K562 (cell line): ENCODE data around the gene DCPS. TPM values are rescaled to one million over a fixed set of nuclear protein-coding genes. Genes with fewer than 3 reads are reported as not detected.

Experiments used
- ATAC-seq: fragments of 200-7000 bp; cut with Tn5 transposase; 3 replicates; pipeline ENCODE4 v1.9.1; 2020; ENCODE audit warnings: moderate library complexity
- BruUV-seq: library from RNA; stranded (reverse); fragments of 400-500 nt; replicated peaks from 2 replicates; lab custom pipeline; 2021; lab: Mats Ljungman, UMichigan
- CTCF ChIA-PET: fragments of 300-600 bp; formaldehyde crosslinking; extraction: SDS; loops from one replicate; lab custom pipeline; 2021; ENCODE audit warnings: low intra/inter-chr PET ratio; lab: Yijun Ruan, JAX
- POLR2A ChIA-PET: fragments of 300-600, 350-650 bp; sonication (Branson Sonifier 250); formaldehyde crosslinking; extraction: SDS; loops from one replicate; lab custom pipeline; 2021; ENCODE audit warnings: antibody characterized with exemption, inconsistent platforms; lab: Yijun Ruan, JAX
- DNase-seq, 4 experiments: peaks; one replicate each; pipeline versions ENCODE4 v3.0.0 to v3.0.0-alpha.2; 2011 to 2018; ENCODE audit warnings: low spot score in 3 of 4, mixed read lengths in 3 of 4; ENCODE audit errors: extremely low read depth in 1 of 4
- FAIRE-seq: peaks from 2 replicates; lab custom pipeline; 2011; peaks lifted over from hg19 to GRCh38; lab: Jason Lieb, UNC
- H2AFZ ChIP-seq: 2 replicates; pipeline ENCODE4 v1.6.0; 2011; ENCODE audit warnings: low read depth, low read length, control low read depth, inconsistent platforms
- H3K27ac ChIP-seq: fragments of 200-600 bp; 3 replicates; pipeline ENCODE4 v1.8.0; 2011; ENCODE audit warnings: low read depth, mild to moderate bottlenecking, control low read depth, inconsistent platforms, low read length, moderate library complexity, mixed read lengths; ENCODE audit errors: extremely low read depth
- H3K27me3 ChIP-seq, 2 experiments: fragments of 300-600 bp in 1 of 2; 2 replicates in 1 of 2; 3 replicates in 1 of 2; pipeline versions ENCODE4 v1.6.0 to v1.8.0; 2011; ENCODE audit warnings: inconsistent platforms in 2 of 2, low read length in 2 of 2, mild to moderate bottlenecking in 1 of 2, mixed read lengths in 1 of 2, moderate library complexity in 1 of 2; ENCODE audit not compliant: control insufficient read depth in 2 of 2, insufficient read depth in 2 of 2
- H3K36me3 ChIP-seq: fragments of 300-600 bp; 3 replicates; pipeline ENCODE4 v1.8.0; 2011; ENCODE audit warnings: mild to moderate bottlenecking, low read length, inconsistent platforms; ENCODE audit not compliant: control insufficient read depth, insufficient read depth
- H3K4me1 ChIP-seq, 2 experiments: fragments of 200-600 bp in 1 of 2; replicated peaks in 1 of 2; 2 replicates in 1 of 2; 3 replicates in 1 of 2; pipeline versions ENCODE4 v1.5.1 to v1.8.0; 2011; ENCODE audit warnings: inconsistent platforms in 2 of 2, low read length in 2 of 2, mild to moderate bottlenecking in 1 of 2, mixed read lengths in 1 of 2, moderate library complexity in 1 of 2; ENCODE audit not compliant: control insufficient read depth in 2 of 2, insufficient read depth in 2 of 2
- H3K4me2 ChIP-seq: 2 replicates; pipeline ENCODE4 v1.6.1; 2011; ENCODE audit warnings: low read length, control low read depth, inconsistent platforms, mixed read lengths; ENCODE audit not compliant: insufficient read depth
- H3K4me3 ChIP-seq: fragments of 200-600 bp; sonication (generic), shearing (Covaris generic); 2 replicates; pipeline ENCODE4 v1.5.1; 2016; ENCODE audit warnings: control low read depth, inconsistent platforms
- H3K79me2 ChIP-seq: fragments of 200-600 bp; 3 replicates; pipeline ENCODE4 v1.8.0; 2011; ENCODE audit warnings: low read length, inconsistent platforms; ENCODE audit not compliant: control insufficient read depth, insufficient read depth
- H3K9ac ChIP-seq, 2 experiments: 2 replicates each; pipeline versions ENCODE4 v1.6.0 to v1.6.1; 2011; ENCODE audit warnings: low read depth in 2 of 2, low read length in 2 of 2, control low read depth in 1 of 2, inconsistent platforms in 1 of 2, mild to moderate bottlenecking in 1 of 2, mixed read lengths in 1 of 2; ENCODE audit not compliant: insufficient read depth in 1 of 2
- H3K9me1 ChIP-seq: one replicate; pipeline ENCODE4 v1.6.0; 2011; ENCODE audit warnings: inconsistent platforms, mild to moderate bottlenecking, low read length, moderate library complexity; ENCODE audit not compliant: control insufficient read depth, insufficient read depth
- H3K9me3 ChIP-seq: replicated peaks from 2 replicates; pipeline ENCODE4 v1.5.1; 2011; ENCODE audit warnings: low read depth, low read length, inconsistent platforms; ENCODE audit not compliant: control insufficient read depth, insufficient read depth
- H4K20me1 ChIP-seq: replicated peaks from 2 replicates; pipeline ENCODE4 v1.6.1; 2011; ENCODE audit warnings: low read length, inconsistent platforms, mixed read lengths; ENCODE audit not compliant: control insufficient read depth, insufficient read depth
- DPF2 ChIP-seq: fragments of 450-650 bp; IDR thresholded peaks from 2 replicates; pipeline ENCODE4 v1.6.1; 2016
- POLR2G ChIP-seq: fragments of 200-400 bp; formaldehyde crosslinking; IDR thresholded peaks from 2 replicates; pipeline ENCODE4 v1.6.1; 2017; ENCODE audit warnings: low read depth, mild to moderate bottlenecking, antibody characterized with exemption, low read length, moderate library complexity
- RCOR1 ChIP-seq, 2 experiments: IDR thresholded peaks; 2 replicates each; pipeline ENCODE4 v1.6.1; 2012; ENCODE audit warnings: low read depth in 2 of 2, low read length in 2 of 2, borderline replicate concordance in 1 of 2, improper control_type of control experiment in 1 of 2
- ZFP91 ChIP-seq: sonication (generic); formaldehyde crosslinking; IDR thresholded peaks from 2 replicates; pipeline ENCODE4 v1.8.0; 2022; ENCODE audit warnings: mild to moderate bottlenecking, missing genetic modification reagents
- WGBS: fragments of 100-300 bp; shearing (Covaris generic); methylation state at CpG from one replicate; pipeline ENCODE4 v1.1.6; 2016; ENCODE audit warnings: low coverage, mixed read lengths; ENCODE audit not compliant: insufficient coverage; ENCODE audit errors: missing lambda C conversion rate; 5-methylcytosine and 5-hydroxymethylcytosine counted together
- in situ Hi-C: fragments of 300-500 bp; cut with MboI; formaldehyde crosslinking; loops from 4 replicates; pipeline ENCODE4 v1.15.0; 2018; ENCODE audit warnings: inconsistent platforms, mixed read lengths
- intact Hi-C: fragments of 100-400 bp; cut with micrococcal nuclease; formaldehyde crosslinking; loops from 2 replicates; pipeline ENCODE4 v1.14.2; 2022
- polyA plus RNA-seq, 8 experiments: library from polyadenylated mRNA; depleted of rRNA in 4 of 8; stranded (reverse) in 5 of 8; unstranded in 3 of 8; fragments of >200 nt; fragmentation: Nextera tagmentation in 2 of 8; fragmentation: Illumina TruSeq in 1 of 8; extraction: Ambion mirVana in 2 of 8; extraction: Trizol in 1 of 8; gene quantifications; 2 replicates each; pipeline versions ENCODE4 v1.2.1 to v1.2.3, GENCODE V29; 2011 to 2014; ENCODE audit warnings: inconsistent platforms in 1 of 8, missing spikeins in 1 of 8
- total RNA-seq, 7 experiments: library from RNA; depleted of rRNA in 6 of 7; stranded (reverse); fragments of >200 nt in 6 of 7; fragmentation: Illumina TruSeq in 2 of 7; extraction: Trizol in 2 of 7; gene quantifications; 2 replicates each; pipeline versions ENCODE4 v1.2.1 to v1.2.3, GENCODE V29; 2011 to 2021; ENCODE audit warnings: low replicate concordance in 1 of 7

Gene DCPS
- total and polyA plus RNA-seq, 9 of the 15 experiments (the other 6 are each of a cell fraction or from before 2014, with no cell fraction given) = 8.7 to 38.1 (median 17.9) TPM

- 0 out of 2 replicates have a peak, but pooled peaks have one; percentile 25 for TF ChIP-seq ZFP91 (CRISPR knock-in tag)
- TF ChIP-seq DPF2 = no peak
- TF ChIP-seq POLR2G = peak; percentile 68
- TF ChIP-seq RCOR1 (IDR thresholded peaks at IDR 0.05; ENCODE audit: borderline replicate concordance in 1 of 2, low read depth in 2 of 2, low read length in 2 of 2) = no peak
- ATAC-seq = no peak
- Histone ChIP-seq H3K9me1 (peaks cover 8% of the 10 kb centered on the region), H3K36me3 (peaks cover 62% of the 10 kb centered on the region; the same call in 2 of the 3 replicates), H3K4me2 (no peak overlapping the region), H3K27ac (peak overlapping the region; percentile 94), H2AFZ (no peak overlapping the region), H3K79me2 (peaks cover 28% of the 10 kb centered on the region), H3K4me3 (no peak overlapping the region), H4K20me1 (peaks cover 5% of the 10 kb centered on the region; the same call in 1 of the 2 replicates), H3K27me3 (no peaks in the 10 kb centered on the region), H3K4me1 (peaks cover 51 to 76% of the 10 kb centered on the region in 2 experiments), H3K9ac (peak overlapping the region; percentile 59 to 84), H3K9me3 (no peaks in the 10 kb centered on the region)
- 81% methylated on average over 13 of the region's 16 CpGs for WGBS
- POLR2A ChIA-PET = interaction anchor here (0.8 to 1.8 kb wide), 6 partner anchors 8 to 46 kb away, joined by 3 to 7 read pairs (median 4); no protein-coding TSS in a partner anchor
- in situ Hi-C loops (no loop called here), intact Hi-C loops (loop anchor here (5.0 kb wide), 1 partner anchor 47 kb away; no protein-coding TSS in a partner anchor)
- BruUV-seq = no TSS peak
- no peak for DNase-seq
- FAIRE-seq = no peak
- CTCF ChIA-PET = no interaction called here
Observed at GRCh38 chr11:126345283-126345682, 41.4 kb downstream of the DCPS start.
